GM10248 (cell line): ENCODE measurements around the gene SEPTIN7.

Experiments
- CTCF ChIA-PET: fragments of 300-600 bp; sonication (Branson Sonifier 250); formaldehyde crosslinking; extraction: SDS; loops from one replicate; lab custom pipeline; 2021; ENCODE audit warnings: antibody characterized with exemption; lab: Yijun Ruan, JAX
- POLR2A ChIA-PET: fragments of 350-650 bp; sonication (Branson Sonifier 250); formaldehyde crosslinking; extraction: SDS; loops from one replicate; lab custom pipeline; 2020; ENCODE audit warnings: antibody characterized with exemption; lab: Yijun Ruan, JAX
- DNase-seq: peaks from one replicate; pipeline ENCODE4 v3.0.0; 2012; ENCODE audit errors: extremely low spot score
- TF ChIP-seq, protein P1 (sequence below): IDR thresholded peaks from 2 replicates; pipeline ENCODE4 v1.5.1; 2012; ENCODE audit warnings: mild to moderate bottlenecking, low read depth; ENCODE audit errors: extremely low read depth, missing control alignments, control extremely low read depth

Gene SEPTIN7

DNA sequence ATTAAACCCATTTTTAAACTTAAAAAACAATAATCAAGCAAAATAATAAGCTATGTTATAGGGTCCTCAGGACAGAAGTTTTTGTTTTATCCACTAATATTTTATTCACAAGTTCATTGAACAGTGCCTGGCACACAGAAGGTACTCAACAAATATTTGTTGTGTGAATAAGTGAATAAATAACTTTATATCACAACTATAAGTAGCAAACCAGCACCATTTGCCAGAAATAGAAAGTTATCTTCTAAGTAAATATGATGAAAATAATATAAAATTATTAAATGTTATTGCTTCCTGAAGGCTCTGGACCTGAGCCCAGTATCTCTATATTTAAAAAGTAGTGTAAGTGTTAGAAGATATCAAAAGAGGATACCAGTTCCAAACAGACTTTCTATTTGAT lies 29.1 kb upstream of the SEPTIN7 start:
- ChIA-PET POLR2A (interaction anchor here (0.6 kb wide), 1 partner anchor 14 kb away, joined by 3 read pairs; no protein-coding TSS in a partner anchor), CTCF (interaction anchor here (1.5 kb wide), 1 partner anchor 13 kb away, joined by 3 read pairs; no protein-coding TSS in a partner anchor)
- no peak for DNase-seq
- TF ChIP-seq, protein P1, sequence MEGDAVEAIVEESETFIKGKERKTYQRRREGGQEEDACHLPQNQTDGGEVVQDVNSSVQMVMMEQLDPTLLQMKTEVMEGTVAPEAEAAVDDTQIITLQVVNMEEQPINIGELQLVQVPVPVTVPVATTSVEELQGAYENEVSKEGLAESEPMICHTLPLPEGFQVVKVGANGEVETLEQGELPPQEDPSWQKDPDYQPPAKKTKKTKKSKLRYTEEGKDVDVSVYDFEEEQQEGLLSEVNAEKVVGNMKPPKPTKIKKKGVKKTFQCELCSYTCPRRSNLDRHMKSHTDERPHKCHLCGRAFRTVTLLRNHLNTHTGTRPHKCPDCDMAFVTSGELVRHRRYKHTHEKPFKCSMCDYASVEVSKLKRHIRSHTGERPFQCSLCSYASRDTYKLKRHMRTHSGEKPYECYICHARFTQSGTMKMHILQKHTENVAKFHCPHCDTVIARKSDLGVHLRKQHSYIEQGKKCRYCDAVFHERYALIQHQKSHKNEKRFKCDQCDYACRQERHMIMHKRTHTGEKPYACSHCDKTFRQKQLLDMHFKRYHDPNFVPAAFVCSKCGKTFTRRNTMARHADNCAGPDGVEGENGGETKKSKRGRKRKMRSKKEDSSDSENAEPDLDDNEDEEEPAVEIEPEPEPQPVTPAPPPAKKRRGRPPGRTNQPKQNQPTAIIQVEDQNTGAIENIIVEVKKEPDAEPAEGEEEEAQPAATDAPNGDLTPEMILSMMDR, result no peak

DNA sequence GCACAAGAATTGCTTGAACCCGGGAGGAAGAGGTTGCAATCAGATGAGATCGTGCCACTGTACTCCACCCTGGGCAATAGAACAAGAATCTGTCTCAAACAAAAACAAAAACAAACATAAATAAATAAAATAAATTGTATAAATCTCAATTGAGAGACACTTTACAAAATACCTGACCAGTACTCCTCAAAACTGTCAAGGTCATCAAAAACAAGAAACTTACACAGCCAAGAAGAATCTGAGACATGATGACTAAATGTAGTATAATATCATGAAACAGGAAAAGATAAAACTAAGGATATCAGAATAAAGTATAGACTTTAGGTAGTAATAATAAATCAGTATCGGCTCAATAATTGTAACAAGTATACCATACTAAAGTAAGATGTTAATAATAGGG lies 26.9 kb upstream of the SEPTIN7 start:
- TF ChIP-seq, protein P1, result no peak
- ChIA-PET CTCF (interaction anchor here (1.3 kb wide), 1 partner anchor 10 kb away, joined by 4 read pairs; no protein-coding TSS in a partner anchor), POLR2A (no interaction called here)
- DNase-seq, result no peak

DNA sequence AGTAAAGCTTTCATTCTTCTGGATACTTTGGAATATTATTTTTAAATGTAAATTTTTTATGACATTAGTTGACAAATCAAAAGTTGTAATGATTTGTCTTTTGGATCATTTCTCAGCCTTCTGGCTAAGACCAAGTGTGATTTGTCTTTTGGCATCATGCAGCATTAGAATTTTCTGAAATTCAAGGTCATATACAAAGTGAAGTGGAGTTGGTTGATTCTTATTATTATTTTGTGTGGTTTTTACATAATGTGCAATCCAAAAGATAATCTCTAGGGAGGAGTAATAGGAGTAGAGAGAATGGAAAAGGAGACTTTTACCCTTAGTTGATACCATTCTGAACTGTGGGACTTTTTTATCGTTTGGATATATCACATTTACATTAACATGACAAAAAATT lies 24.2 kb upstream of the SEPTIN7 start:
- POLR2A ChIA-PET, result no interaction called here
- CTCF ChIA-PET, result interaction anchor here (1.2 to 1.7 kb wide), 2 partner anchors 25 to 41 kb away, joined by 3 read pairs; no protein-coding TSS in a partner anchor
- TF ChIP-seq, protein P1, result no peak
- no peak for DNase-seq

DNA sequence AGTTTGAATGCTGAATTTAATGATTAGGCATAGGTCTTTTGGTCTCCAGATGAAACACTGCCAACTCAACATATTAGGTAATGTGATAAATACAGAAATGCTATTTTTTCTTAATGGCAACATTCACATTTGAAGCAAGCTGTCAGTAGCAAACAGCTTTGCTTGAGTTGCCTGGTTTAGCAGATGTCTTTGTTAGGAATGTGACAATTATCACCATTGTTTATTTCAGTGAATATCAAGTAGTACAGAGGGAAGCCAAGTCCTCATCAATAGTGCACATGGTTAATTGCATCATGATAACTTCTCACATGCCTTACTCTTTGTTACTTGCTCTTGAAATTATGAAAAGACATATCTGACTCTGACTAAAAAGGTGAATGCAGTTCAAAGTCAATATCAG lies 23.7 kb upstream of the SEPTIN7 start:
- POLR2A ChIA-PET, result no interaction called here
- TF ChIP-seq, protein P1, result no peak
- no peak for DNase-seq
- CTCF ChIA-PET, result interaction anchor here (1.7 kb wide), 1 partner anchor 42 kb away, joined by 3 read pairs; no protein-coding TSS in a partner anchor

DNA sequence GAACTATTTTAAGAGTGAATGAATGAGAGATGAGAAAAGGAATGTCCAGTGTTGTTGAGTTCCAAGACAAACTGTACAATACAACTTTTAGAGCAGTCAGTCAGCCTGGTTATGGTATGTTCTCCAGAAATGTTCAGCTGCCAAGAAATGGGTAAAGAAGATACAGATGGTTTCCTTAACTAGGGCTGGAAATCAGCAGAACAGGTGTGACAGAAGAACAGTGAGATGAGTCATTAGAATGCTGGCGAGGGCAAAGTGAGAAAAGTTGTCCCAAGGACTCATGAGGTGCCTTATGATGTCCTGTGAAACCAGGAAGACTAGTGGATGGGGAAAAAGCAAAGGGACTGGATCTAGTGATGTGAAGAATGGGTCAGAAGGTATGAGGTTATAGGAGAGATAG lies 20.8 kb upstream of the SEPTIN7 start:
- CTCF ChIA-PET, result interaction anchor here (1.1 to 1.6 kb wide), 2 partner anchors 21 to 30 kb away, joined by 3 read pairs; partner anchors contain the start of gene SEPTIN7
- DNase-seq, result no peak
- POLR2A ChIA-PET, result no interaction called here
- TF ChIP-seq, protein P1, result no peak

DNA sequence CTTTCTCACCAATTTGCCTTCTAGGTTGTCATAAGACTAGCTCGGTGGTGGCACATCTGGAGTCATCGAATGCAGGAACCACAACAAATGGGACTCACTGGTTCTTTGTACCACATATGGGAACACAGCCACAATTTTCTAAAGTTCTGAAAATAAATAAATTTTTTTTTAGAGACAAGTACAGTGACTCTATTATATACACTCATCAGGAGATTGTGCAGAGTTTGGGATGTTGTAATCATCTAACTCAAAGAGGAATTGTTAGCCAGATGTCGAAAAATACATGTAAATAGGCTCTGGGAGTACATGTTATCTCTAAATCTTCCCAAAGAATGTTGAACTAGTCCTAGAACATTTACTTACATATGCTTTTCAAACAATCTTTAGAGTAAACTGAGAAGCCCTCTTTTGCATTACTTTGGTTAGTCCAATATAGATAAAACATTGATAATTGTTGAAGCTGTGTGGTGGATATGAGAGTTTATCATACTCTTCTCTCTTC lies 19.6 kb upstream of the SEPTIN7 start:
- no peak for DNase-seq
- ChIA-PET CTCF (interaction anchor here (1.3 to 1.6 kb wide), 3 partner anchors 8 to 55 kb away, joined by 3 to 4 read pairs (median 3); no protein-coding TSS in a partner anchor), POLR2A (no interaction called here)
- TF ChIP-seq, protein P1, result no peak
